Measurements from ENCODE around the gene KDM3A. TPM values are rescaled to one million over a fixed set of nuclear protein-coding genes. Genes with fewer than 3 reads are reported as not detected.

KDM3A gene
- total and polyA plus RNA-seq, 2 of the 8 experiments (the other 6 are each of a cell fraction or from before 2014, with no cell fraction given): 15.8 to 29.2 TPM

DNA sequence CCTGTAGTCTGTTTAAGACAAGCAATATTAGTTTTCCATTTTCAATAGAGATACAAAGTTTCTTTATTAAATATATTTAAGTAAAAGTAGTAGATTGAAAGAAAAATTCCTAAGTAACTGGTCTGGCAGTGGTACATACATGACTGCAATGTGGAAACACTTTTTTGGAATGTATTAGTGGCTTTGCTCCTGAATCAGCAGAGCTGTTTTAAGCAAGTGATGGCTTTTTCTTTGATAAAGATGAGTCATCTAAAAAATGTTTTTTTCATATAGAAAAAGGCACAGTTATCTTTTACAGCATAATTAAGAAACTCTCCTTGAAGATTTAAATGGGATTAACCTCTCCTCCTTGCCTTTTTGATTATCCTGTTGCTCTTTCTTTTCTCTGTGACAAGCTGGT, 34.9 kb downstream of the KDM3A start:
- Histone ChIP-seq H3K79me1 (ENCODE audit: low read depth, low read length) (no peaks in the 10 kb centered on the region), H3K4me3 (ENCODE audit: extremely low read depth in 1 of 4, insufficient read depth in 2 of 4, low read depth in 3 of 4, low read length in 4 of 4) (no peak overlapping the region), H3K79me2 (ENCODE audit: control insufficient read depth in 1 of 2, insufficient read depth in 2 of 2, low read length in 2 of 2) (no peaks in the 10 kb centered on the region), H4K20me1 (replicated peaks in 1 of 2; ENCODE audit: control insufficient read depth in 1 of 2, insufficient read depth in 2 of 2, low read length in 2 of 2) (peaks cover 0 to 3% of the 10 kb centered on the region in 2 experiments), H3K23ac (ENCODE audit: insufficient read length) (no peak overlapping the region), H3K27me3 (replicated peaks in 1 of 4; ENCODE audit: control insufficient read depth in 3 of 4, extremely low read depth in 1 of 4, insufficient read depth in 3 of 4, low read length in 3 of 4) (peaks cover 0 to 1% (median 0%) of the 10 kb centered on the region in 4 experiments; a peak in 1 of 7 replicates), H4K8ac (ENCODE audit: extremely low read depth, insufficient read depth, low read length) (no peak overlapping the region), H2AFZ (ENCODE audit: low read length) (no peak overlapping the region), H3K4ac (replicated peaks; ENCODE audit: insufficient read length, low read depth, low read length) (no peak overlapping the region), H2BK120ac (replicated peaks; ENCODE audit: low read depth, low read length) (no peak overlapping the region), H3K4me2 (ENCODE audit: insufficient read depth in 1 of 2, low read depth in 2 of 2, low read length in 2 of 2) (no peak overlapping the region), H3K56ac (replicated peaks; ENCODE audit: insufficient read length, low read depth, low read length) (no peak overlapping the region), H3K9ac (replicated peaks in 1 of 4; ENCODE audit: extremely low read depth in 1 of 4, low read depth in 3 of 4, low read length in 3 of 4) (no peak overlapping the region), H3K9me3 (ENCODE audit: insufficient read depth in 2 of 2, low read depth in 1 of 2, low read length in 1 of 2) (no peaks in the 10 kb centered on the region), H2BK15ac (ENCODE audit: low read length) (no peak overlapping the region), H3K27ac (ENCODE audit: low read depth, low read length) (no peak overlapping the region), H3K36me3 (ENCODE audit: control insufficient read depth in 2 of 4, insufficient read depth in 4 of 4, low read length in 3 of 4) (peaks cover 5 to 48% (median 26%) of the 10 kb centered on the region in 4 experiments; a peak in 7 of 8 replicates), H3K4me1 (replicated peaks in 1 of 4; ENCODE audit: control insufficient read depth in 3 of 4, insufficient read depth in 4 of 4, low read length in 3 of 4) (no peaks in the 10 kb centered on the region), H2AK5ac (ENCODE audit: low read depth, low read length) (no peak overlapping the region), H2BK20ac (ENCODE audit: low read length) (no peak overlapping the region), H2BK5ac (ENCODE audit: low read depth, low read length) (no peak overlapping the region), H2BK12ac (ENCODE audit: low read depth, low read length) (no peak overlapping the region), H3K23me2 (ENCODE audit: low read depth, low read length) (no peaks in the 10 kb centered on the region), H4K5ac (ENCODE audit: insufficient read length, low read depth, low read length) (no peak overlapping the region), H3K18ac (ENCODE audit: extremely low read depth, low read length) (no peak overlapping the region), H4K91ac (replicated peaks; ENCODE audit: insufficient read length, low read length) (no peak overlapping the region), H3K14ac (ENCODE audit: insufficient read length) (no peak overlapping the region)
- POLR2A ChIA-PET (ENCODE audit: partially characterized antibody): no interaction called here
- FAIRE-seq: no peak
- no peak for DNase-seq (ENCODE audit: low read depth in 1 of 2, low spot score in 2 of 2)
- CTCF ChIA-PET (ENCODE audit: partially characterized antibody): no interaction called here
- TF ChIP-seq CBX8 (IDR thresholded peaks at IDR 0.05; ENCODE audit: borderline replicate concordance, low read depth, low read length): no peak
- no peak for TF ChIP-seq TEAD4 (IDR thresholded peaks at IDR 0.05; ENCODE audit: low read depth, low read length)
- TF ChIP-seq HDAC2 (IDR thresholded peaks at IDR 0.05; ENCODE audit: borderline replicate concordance in 1 of 2, low read depth in 2 of 2, low read length in 2 of 2): no peak
- TF ChIP-seq SIRT6 (IDR thresholded peaks at IDR 0.05; ENCODE audit: low read length): no peak
- TF ChIP-seq CTBP2 (IDR thresholded peaks at IDR 0.05; ENCODE audit: borderline replicate concordance, insufficient read depth, insufficient read length, low read length): no peak
- no peak for TF ChIP-seq GABPA (IDR thresholded peaks at IDR 0.05; ENCODE audit: borderline replicate concordance, insufficient read depth, low read length)
